PC-9 (cell line): ENCODE results near the gene METAP1.

Experiments used
- CTCF ChIP-seq: fragments of 200-600 bp; sonication (generic); conservative IDR thresholded peaks from 2 replicates; pipeline ENCODE4 v1.6.1; 2017; ENCODE audit warnings: mixed run types, antibody characterized with exemption, mild to moderate bottlenecking, moderate library complexity
- EZH2 ChIP-seq: fragments of 200-600 bp; sonication (generic); IDR thresholded peaks from 2 replicates; pipeline ENCODE4 v1.8.0; 2017; ENCODE audit warnings: antibody characterized with exemption, low read depth

GRCh38 chr4:98977557-98977956 lies 18.0 kb upstream of the METAP1 start:
- no peak for TF ChIP-seq CTCF
- no peak for TF ChIP-seq EZH2
